HG02759 (cell line): ENCODE measurements around the gene RPTOR.
"Not testable (repeated sequence)": the region's sequence is repeated elsewhere in the genome, so short reads cannot be mapped to it uniquely, and the experiment has no call there.

Experiments
- ATAC-seq: cut with Tn5 transposase; IDR thresholded peaks from one replicate; pipeline ENCODE4 v1.9.1; 2021; ENCODE audit warnings: mild to moderate bottlenecking, moderate library complexity; ENCODE audit not compliant: unreplicated experiment

RPTOR gene

DNA sequence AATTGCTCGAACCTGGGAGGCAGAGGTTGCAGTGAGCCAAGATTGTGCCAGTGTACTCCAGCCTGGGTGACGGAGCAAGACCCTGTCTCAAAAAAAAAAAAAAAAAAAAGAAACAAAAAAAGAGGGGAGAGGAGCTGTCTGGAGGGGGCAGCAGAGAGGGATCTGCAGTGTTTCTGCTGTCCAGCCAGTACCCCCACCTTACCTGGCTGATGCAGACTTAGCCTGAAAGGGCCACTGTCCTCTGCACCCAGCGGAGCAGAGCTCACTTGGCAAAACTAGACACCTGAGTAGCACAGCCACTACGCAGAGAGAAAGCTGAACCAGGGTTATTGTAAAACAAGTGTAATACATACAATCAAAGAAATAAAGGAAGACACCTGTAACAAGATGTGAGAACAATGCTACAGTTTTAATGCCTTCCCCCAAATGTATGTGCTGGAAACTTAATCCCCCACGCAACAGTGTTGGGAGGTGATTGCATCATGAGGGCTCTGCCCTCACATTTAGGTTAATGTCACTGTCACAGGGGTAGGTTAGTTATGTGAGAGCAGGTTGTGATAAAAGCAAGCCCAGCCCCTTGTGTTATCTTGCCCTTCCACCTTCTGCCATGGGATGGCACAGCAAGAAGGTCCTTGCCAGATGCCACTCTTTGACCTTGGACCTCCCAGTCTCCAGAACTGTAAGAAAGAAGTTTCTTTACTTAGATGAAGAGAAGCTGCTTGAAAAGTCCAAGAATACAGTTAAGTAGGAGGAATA, 211.2 kb downstream of the RPTOR start:
- no peak for ATAC-seq

DNA sequence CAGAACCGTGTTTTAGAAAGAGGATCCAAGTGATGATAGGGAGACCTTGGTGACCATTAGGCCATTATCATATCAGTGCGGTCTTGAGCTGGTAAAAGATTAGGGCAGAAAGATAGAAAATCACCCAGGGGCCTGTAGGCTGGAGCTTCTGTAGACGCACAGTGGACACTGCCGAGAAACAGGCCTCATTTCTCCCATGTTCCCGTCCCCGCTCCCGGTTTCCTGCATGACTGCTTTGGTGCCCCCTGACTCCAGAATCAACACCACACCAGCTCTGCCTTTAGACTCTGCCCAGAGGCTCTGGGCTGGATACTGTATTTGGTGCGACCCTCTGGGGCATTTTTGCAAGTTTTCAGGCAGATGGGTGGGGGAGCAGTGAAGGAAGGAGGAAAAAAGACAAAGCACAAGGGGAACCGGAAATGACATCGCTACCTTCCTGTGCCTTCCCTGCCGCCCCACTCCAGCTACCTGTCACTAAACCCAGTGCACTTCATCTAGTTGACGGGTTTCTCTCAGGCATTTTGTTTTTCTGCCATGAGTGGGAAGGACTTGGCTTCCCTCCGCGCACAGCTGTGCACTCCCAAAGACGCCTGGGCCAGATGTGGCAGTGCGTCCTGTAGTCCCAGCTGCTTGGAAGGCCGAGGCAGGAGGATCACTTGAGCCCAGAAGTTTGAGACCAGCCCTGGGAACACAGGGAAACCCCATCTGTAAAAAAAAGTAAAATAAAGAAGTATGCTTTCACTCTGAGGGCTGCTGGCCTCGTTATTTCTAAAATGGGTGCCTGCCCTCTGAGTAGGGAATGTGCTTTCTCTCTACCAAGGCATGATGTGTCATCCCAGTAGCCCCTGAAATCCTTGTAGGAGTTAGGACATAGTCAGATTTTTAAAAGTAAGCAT, 214.1 kb downstream of the RPTOR start:
- ATAC-seq, result no peak

DNA sequence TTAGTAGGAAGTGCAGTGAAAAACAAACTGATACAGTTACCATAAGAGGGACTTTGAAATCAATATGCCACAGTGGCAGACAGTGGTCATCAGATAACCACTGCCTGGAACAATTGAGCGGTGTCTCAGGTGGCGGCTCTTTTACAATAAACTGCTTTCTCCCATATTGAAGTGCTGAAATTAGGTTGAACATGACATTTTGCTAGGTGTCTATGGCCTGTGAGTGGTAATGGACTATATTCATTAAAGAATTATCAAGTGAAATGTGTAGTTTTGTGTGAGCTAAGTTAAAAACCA, 214.7 kb downstream of the RPTOR start:
- ATAC-seq, result no peak

DNA sequence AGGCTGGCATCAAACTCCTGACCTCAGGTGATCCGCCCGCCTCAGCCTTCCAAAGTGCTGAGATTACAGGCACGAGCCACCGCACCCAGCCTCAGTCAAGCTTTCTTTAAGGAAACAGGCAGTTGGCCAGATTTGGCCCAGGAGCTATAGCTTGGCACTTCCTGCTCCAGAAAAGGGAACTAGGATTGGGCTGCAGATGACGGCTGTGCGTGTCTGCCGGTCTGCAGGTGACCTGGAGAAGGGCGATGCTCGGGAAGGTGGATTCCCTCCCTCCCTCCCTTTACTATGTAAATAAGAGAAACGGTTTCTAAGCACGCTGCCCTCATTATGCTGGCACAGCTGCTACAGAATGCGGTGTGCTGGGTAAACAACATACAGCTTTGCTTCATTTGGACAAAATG, 215.9 kb downstream of the RPTOR start:
- no peak for ATAC-seq

DNA sequence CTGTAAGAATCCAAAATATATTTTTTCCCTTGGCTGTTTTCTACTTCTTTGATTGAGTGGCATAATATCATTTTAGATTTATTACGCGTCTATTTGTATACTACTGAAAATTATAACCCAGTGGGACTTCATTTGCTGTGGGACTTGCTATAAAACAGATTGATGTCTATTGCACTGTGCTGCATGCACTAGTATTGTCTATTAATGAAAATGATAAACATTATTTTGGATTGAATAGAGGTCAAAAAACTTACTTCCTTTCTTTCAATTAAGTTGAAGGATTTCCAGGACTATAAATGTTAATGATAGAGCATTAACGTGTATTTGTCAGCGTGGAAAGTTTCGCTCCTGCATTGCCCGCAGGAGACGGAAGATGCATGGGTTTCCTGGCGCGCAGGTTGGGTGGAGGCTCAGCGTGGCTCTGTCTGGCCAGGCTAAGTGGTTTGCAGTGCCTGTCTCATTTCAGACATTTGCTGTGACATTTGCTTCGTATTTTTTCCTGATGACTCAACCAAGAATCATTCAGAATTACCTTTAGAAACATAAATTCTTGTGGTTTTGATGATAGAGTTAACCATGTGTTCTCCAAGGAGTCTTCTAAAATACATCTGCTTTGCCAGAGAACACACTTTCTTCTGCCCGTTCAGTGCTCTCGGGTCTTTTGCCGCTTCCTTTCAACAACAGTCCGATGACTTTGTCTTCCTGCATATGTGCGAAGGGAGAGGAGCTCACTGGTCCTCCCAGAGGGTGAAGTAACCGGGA, 216.7 kb downstream of the RPTOR start:
- no peak for ATAC-seq

DNA sequence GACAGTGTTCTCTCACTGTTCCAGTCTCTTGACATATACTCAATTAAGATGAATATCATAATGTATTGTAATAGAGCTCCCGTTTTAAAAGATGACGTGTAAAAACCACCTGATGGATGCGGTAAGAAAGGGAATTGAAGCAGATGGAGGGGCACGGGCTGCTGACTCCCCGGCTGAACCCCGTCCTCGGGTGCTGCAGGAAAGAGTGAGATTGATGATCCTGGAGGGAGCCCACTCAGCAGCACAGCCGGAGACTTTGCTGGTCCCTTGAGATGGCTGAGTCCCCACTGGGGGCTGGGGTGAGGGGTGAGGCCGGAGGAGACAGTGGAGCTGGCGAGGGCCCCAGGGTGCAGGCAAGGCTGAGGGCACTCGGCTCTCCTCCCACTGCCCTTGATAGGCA, 217.4 kb downstream of the RPTOR start:
- no peak for ATAC-seq

DNA sequence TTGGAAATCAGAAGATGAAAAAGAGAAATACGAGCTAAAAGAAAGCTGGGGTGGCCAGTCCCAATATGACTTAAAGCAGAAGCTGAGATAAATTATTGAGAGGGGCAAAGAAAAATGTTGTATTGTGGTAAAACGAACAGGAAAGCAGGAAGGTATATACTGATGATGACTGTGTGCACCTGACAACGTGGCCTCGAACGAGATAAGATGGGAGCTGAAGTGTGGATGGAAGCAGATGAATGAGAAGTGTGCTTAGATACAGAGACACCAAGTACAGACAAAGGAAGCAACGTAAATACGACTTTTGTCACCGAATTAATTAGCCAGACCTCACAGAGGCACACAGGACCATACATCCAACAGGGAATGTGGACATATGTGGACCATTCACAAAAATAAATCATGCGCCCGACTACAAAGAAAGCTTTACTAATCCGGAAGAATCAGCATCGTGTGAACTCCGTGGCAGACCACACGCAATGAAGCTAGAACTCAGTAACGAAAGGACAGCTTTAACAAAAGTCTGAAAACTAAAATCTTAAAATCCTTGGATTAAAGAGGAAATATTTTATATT, 218.7 kb downstream of the RPTOR start:
- ATAC-seq, result no peak

DNA sequence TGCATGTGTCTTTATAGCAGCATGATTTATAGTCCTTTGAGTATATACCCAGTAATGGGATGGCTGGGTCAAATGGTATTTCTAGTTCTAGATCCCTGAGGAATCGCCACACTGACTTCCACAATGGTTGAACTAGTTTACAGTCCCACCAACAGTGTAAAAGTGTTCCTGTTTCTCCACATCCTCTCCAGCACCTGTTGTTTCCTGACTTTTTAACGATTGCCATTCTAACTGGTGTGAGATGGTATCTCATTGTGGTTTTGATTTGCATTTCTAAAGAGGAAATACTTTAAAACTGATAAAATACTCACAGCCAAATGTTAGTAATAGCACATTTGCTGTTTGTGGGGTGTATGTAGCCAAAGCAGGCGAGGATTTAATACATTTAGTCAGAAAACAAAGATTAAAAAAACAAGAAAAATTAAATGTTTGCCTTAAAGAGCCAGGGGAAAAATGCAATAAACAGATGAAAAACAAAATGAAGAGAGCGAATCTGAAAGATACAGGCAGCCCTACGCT, 220.0 kb downstream of the RPTOR start:
- not testable (repeated sequence) for ATAC-seq

DNA sequence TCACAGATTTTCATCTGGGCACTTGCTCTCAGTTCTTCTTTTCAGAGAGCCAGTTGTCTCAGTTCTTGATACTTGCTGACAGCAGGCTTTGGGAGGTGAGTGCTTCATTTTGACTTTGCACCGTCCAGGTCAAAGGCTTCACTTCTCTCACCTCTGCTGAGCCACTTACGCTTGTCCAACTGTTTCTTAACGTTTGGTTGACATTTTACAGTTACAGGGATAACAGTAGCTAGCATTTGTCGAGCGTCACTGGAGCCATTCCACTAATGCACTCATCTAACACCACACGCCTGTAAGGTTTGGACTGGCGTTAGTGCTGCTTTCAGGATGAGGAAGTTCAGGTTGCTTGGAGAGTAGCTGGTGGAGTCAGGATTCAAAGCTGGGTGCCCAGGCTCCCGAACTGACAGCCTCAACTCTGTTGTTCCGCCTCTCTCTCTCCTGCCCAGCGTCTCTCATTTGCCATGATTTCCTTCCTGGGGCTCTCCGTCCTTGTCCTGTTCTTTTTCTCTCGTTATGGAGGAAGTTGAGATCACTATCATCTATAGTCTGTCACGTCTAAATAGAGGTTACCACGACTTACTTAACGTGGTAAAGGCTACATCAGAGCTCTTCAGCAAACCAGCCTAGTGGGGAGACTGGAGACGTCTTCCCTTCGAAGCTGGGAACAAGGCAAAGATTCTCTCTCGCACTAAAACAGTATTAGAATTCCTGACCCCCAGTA, 220.8 kb downstream of the RPTOR start:
- no peak for ATAC-seq

DNA sequence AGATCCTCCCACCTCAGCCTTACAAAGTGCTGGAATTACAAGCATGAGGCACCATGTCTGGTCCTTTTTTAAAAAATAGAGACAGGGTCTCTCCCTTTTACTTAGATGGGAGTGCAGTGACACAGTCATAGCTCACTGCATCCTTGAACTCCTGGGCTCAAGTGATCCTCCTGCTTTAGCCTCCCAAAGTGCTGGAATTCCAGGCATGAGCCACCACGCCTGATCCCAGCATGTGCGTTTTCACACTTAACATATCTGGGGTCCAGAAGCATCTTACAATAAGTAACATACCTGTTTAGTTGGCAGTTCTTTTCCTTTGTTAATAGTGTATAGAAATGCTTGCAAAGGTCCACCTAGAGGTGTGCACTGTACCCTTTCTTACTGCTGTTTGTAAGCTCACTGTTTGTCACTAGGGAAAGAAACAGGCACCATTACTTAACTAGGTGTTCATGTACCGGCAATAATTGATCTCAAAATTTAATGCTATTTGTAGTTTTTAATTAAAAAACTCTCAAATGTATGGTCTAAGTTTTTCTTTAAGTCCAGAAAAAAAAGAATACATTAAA, 221.7 kb downstream of the RPTOR start:
- ATAC-seq, result no peak

DNA sequence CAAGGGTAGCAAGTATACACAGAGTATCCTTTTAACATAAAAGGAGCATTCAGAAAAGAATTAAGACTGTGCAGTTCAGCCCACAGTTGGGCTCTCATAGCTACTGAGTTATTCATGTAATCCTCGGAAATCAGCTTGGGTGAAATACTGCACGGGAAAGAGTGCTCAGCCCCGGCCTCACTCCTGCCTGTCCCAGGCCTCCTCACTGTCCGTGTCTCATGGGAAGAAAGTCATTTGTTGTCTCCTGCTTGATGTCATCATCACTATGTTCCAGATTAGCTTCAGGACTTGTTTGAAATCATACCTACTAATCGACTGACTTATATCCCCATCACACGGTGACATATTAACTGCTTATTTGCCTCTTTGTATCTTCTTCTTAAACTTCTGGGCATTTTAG, 223.8 kb downstream of the RPTOR start:
- ATAC-seq, result no peak

DNA sequence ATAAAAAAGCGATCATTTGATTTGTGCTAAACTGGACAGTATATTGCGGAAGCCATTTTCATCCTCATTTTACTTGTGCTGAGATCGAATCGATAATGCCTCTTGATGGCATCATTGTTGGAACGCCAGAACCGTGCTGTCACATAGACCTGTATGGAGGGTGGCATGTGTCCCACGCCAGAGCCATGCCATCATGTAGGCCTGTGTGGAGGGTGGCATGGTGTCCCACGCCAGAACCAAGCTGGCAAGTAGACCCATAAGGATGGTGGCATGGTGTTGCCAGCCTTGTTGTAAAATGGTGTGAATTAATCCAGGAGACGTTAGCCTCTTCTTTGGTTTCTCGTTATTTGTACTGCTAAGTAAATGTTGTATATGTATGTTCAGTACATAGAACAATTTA, 224.3 kb downstream of the RPTOR start:
- no peak for ATAC-seq

DNA sequence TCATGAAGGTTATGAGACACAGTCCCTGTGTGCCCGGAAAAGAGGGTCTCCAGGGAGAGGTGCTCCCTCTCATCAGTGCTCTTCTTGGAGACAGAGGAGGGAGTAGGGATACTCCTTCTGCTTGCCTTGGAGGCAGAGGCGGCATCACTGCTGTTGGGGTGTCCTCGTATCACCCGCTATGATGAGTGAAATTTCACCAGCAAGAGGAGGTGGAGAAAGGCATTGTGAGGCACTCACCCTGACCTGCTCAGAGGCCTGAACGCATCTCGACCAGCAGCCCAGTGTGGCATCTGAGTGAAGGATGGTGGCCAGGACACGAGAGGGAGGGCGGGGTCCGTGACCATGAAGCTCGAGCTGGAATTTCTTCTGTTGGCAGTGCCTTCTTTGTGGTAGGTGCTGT, 224.9 kb downstream of the RPTOR start:
- ATAC-seq, result no peak

DNA sequence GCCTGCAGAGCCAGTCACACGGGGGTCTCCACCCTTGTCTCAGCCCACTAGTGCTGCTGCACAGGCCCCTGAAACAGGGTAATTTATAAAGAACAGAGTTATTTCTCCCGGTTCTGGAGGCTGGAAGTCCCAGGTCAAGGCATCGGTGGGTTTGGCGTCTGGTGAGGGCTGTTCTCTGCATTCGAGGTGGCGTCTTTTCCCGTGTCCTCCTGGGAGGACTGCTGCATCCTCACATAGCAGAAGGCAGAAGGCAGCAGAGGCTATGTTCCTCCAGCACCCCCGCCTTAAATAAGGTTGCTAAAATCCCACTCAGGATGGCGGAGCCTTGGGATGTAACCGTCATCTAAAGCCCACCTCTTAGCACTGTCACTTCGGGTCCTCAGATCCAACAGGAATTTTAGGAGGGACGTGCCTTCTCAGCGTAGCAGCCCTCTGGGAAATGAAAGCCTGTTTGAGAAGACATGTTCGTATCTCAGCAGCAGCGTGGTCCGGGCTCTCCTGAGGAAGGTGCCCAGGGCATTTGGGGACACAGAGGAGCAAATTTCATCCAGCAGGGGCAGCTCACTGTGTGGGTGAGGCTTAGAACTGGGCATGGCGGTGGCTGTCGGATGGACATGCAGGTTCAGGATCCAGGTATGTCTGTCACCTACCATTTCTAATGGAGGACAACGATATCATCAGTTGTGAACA, 225.4 kb downstream of the RPTOR start:
- ATAC-seq, result no peak

DNA sequence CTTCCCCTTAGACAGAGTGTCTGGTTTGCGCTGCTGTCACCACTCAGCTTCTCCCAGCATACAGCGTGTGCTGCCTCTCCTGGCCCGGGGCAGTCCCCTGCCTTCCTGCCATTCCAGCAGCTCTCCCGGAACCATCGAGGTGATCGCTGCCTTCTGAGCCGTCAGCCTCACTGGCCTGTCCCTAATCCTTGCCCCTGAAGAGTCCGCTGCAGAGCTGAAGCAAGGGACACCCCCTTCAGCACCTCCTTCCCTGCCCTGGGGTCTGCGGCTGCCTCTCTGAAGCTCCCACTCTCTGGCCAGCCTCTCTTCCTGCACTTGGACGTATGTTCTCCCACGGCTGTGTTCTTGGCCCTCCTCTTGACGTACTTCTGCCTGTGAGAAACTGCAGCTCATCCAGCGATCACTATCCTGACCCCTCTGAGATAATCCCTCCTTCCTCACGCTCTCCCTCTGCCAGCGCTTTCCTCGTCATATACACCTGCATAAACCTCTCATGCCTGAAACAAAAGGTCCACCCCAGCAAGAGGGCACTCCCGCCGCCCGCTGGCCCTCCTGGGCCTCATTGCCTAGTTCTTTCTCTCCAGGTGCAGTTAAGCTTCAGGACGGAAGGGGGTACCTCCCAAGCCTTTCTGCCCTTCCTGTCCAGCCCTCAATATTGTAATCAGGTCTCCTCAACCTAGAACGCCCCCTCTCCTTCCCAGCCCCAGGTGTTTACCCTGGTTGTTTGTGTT, 226.4 kb downstream of the RPTOR start:
- ATAC-seq, result no peak

DNA sequence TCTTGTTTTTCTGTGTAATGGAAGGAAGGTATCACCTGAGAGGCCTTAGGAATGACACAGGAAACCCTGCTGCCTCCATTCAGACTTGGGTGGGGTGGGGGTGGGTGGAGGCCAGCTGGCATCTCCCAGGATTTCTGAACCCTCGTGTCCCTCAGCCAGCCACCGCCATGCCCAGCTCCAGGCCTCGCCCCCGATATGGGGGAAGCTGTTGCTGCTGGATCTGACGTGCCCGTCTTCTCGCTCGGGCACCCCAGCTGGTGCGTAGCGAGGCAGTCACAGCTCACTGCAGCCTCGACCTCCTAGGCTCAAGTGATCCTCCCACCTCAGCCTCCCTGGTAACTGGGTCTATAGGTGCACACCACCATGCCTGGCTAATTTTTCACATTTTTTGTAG, 227.0 kb downstream of the RPTOR start:
- no peak for ATAC-seq

DNA sequence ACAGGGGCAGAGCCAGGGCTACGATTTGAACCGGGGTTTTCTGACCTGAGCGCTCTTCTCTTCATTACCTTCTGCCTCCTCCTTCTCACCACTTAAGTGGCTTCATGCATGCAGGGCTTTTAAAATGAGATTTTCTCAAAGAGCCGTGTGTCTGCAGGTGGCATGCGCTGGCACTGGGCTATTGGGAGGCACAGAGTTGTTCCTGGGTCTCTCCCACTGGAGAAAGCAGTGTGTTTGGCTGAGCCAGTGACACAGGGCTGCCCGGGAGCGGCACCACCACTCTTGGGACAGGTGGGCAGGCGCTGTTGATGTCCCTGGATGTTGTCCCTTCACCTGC, 228.2 kb downstream of the RPTOR start:
- no peak for ATAC-seq

DNA sequence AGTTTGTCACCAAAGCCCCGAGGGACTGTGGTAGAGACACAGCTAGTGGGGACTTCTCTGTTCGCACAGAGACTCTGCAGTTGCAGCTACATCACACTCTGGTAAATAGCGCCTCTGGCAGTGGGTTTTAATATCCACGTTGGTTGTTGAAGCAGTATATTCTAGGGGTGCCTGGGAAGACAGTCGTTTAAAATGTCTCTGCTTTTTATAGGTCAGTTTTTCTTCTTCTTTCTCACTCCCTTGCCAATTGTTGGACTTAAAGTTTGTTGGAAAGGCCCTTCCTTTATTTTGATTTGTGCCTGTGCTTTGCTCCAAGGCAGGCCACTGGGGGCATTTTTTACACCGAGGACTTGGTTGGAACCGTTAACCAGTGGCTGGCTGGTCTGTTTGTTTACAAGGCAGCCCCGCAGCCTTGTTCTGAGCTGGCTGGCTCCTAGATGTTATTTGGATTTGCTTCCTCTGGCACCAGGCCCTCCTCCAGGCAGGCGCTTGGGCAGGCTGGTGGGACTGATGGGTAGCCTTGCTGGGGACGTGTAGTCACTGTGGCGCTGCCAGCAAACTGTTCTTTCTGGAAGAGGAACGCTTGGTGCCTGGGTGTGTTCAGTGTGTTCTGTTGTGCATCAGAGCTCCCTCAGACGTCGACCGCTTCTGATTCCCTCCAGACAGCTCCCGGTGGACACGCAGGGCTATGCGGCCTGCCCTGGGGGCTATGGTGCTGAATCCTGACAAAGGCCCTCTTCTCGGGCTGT, 228.8 kb downstream of the RPTOR start:
- ATAC-seq, result no peak
